PC-3 (cell line): ENCODE results near the gene PLEKHM2.

ENCODE experiments used
- EZH2 ChIP-seq: fragments of 300-600 bp; sonication (generic); IDR thresholded peaks from one replicate; pipeline ENCODE4 v1.6.1; 2017; ENCODE audit warnings: antibody characterized with exemption, mild to moderate bottlenecking, low read length; ENCODE audit not compliant: unreplicated experiment
- EZH2phosphoT487 ChIP-seq: fragments of 300-600 bp; sonication (generic); IDR thresholded peaks from 2 replicates; pipeline ENCODE4 v1.6.1; 2018; ENCODE audit warnings: mild to moderate bottlenecking, antibody characterized with exemption, low read length, borderline replicate concordance
- TF ChIP-seq, protein P1 (sequence below): fragments of 300-600 bp; sonication (generic); conservative IDR thresholded peaks from 2 replicates; pipeline ENCODE4 v1.5.1; 2017; ENCODE audit warnings: antibody characterized with exemption, low read depth, mild to moderate bottlenecking, low read length

DNA sequence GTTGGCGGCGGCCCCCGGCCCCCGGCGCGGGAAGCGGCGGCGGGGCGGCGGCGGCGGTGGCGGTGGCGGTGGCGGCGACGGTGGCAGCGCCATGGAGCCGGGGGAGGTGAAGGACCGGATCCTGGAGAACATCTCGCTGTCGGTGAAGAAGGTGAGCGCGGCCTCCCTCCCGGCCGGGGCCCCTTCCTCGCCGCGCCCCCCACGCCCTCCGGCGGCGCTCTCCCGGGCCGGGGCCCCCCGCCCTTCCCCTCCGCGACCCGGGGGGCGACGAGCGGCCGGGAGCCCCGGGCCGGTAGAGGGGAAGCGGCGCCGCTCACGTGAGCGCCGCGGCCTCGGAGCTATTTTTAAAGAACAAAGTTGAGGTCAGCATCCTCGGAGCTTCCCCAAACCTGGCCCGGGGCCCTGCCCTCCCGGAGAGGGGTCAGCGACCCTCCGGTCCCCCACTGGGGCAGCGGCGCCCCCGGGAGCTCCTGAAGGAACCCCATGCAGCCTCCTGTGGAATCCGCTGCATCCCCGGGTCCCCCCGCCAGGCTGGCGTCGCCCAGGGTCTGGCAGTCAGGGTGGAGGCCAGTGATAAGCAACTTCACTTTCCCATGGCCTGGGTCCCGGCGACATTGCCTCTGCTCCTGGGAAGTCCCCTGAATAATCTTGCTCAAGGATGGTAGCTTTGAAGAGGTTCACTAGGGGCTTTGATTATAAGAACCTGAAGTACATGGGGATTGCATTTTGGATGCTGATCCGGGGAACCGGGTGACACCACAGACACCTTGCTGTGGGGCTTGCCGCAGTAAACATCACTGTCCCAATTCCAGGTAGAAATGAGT is 560 bp downstream of the PLEKHM2 start:
- TF ChIP-seq EZH2 (no peak), EZH2phosphoT487 (no peak)
- TF ChIP-seq, protein P1, sequence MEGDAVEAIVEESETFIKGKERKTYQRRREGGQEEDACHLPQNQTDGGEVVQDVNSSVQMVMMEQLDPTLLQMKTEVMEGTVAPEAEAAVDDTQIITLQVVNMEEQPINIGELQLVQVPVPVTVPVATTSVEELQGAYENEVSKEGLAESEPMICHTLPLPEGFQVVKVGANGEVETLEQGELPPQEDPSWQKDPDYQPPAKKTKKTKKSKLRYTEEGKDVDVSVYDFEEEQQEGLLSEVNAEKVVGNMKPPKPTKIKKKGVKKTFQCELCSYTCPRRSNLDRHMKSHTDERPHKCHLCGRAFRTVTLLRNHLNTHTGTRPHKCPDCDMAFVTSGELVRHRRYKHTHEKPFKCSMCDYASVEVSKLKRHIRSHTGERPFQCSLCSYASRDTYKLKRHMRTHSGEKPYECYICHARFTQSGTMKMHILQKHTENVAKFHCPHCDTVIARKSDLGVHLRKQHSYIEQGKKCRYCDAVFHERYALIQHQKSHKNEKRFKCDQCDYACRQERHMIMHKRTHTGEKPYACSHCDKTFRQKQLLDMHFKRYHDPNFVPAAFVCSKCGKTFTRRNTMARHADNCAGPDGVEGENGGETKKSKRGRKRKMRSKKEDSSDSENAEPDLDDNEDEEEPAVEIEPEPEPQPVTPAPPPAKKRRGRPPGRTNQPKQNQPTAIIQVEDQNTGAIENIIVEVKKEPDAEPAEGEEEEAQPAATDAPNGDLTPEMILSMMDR, result no peak
